Measurements from ENCODE around the gene ASXL1. TPM values are rescaled to one million over a fixed set of nuclear protein-coding genes. Genes with fewer than 3 reads are reported as not detected.
"Not testable (repeated sequence)": the region's sequence is repeated elsewhere in the genome, so short reads cannot be mapped to it uniquely, and the experiment has no call there.

ASXL1 gene
- total RNA-seq, 1 donor from 2014 or later, result 28.5 TPM

DNA sequence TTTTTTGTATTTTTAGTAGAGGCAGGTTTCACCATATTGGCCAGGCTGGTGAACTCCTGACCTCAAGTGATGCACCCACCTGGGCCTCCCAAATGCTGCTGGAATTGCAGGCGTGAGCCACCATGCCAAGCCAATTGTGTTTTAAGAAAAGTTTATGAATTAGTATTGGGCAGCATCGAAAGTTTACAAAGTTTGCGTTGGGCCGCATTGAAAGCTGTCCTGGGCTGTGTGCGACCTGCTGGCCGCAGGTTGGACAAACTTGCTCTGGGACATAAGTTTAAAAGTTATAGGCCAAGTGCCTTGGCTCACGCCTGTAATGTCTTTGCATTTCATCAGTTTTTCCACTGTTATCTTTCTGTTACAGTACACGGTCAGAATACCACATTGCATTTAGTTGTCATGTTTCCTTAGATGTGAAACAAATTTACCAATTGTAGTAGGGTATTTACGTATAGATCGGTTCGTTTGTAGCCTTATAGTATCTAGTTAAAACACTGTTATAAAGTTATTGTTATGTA is 39.5 kb downstream of the ASXL1 start:
- no peak for DNase-seq (ENCODE audit: low spot score)

DNA sequence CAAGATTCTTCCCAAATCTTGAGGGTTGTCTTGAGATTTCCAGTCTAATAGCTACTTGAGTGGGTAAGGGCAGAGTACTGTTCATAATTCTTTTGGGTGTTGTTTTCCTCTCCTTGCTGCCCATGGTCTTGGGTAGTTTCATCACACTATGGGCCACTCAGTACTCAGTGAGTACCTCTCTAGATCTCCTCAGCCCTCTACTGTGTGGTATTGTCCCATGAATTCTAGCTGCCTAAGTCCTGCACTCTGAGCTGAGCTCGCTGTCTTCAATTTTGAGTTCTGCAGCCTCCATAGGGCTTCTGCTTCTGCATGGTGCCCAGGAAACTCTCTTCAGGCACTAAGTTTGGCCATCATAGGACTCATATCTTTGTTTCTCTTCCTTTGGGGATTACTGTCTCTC is 42.3 kb downstream of the ASXL1 start:
- ATAC-seq (no peak), DNase-seq (ENCODE audit: low spot score) (no peak)

More for the DNA sequence above, 39.5 kb downstream of the ASXL1 start:
- no peak for ATAC-seq

DNA sequence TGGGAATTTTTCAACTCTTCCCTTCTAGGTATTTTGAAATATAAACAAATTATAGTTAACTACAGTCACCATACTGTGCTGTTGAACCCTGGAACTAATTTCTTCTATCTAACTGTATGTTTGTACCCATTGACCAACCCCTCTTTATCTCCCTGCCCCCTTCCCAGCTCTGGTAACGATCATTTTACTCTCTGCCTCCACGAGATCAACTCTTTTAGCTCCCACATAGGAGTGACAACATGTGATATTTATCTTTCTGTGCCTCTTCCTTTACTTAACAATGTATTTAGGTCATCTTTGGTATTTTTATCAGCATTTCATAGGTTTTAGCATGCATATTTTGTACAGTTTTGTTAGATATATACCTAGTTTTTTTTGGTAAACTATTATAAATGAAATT is 45.9 kb downstream of the ASXL1 start:
- DNase-seq (ENCODE audit: low spot score) (no peak), ATAC-seq (no peak)

DNA sequence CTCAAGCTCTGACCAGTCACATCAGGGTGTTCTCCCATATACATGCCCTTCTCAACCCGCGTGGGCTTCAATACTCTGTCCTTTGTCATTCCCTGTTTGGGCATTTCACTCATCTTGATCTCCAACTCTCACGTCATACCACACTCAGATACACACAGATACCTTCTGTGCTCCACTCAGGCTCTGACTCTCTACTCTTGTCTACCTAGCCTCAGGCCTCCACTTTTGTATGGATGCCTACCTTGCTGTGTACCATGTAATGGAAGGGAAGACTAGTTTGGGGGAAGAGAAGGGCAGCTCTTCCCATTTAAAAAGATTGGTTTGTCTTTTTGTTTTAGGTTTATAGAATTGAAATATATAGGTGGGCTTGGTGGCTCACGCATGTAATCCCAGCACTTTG is 48.6 kb downstream of the ASXL1 start:
- ATAC-seq (no peak), DNase-seq (ENCODE audit: low spot score) (no peak)

DNA sequence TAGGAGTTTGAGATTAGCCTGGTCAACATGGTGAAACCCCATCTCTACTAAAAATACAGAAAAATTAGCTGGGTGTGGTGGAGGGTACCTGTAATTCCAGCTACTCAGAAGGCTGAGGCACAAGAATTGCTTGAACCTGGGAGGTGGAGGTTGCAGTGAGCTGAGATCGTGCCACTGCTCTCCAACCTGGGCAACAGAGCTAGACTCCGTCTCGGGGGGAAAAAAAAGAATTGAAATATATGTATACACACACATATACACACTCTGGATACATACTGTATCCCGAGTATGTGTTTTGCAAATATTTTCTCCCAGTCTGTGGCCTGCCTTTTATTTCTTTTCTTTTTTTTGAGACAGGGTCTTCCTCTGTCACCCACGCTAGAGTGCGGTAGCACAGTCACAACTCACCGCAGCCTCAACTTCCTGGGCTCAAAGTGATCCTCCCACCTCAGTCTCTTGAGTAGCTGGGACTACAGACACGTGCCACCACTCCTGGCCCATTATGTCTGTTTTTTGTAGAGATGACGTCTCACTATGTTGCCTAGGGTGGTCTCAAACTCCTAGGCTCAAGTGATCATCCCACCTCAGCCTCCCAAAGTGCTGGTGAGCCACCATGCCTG is 49.1 kb downstream of the ASXL1 start:
- ATAC-seq; DNase-seq (ENCODE audit: low spot score): not testable (repeated sequence)

DNA sequence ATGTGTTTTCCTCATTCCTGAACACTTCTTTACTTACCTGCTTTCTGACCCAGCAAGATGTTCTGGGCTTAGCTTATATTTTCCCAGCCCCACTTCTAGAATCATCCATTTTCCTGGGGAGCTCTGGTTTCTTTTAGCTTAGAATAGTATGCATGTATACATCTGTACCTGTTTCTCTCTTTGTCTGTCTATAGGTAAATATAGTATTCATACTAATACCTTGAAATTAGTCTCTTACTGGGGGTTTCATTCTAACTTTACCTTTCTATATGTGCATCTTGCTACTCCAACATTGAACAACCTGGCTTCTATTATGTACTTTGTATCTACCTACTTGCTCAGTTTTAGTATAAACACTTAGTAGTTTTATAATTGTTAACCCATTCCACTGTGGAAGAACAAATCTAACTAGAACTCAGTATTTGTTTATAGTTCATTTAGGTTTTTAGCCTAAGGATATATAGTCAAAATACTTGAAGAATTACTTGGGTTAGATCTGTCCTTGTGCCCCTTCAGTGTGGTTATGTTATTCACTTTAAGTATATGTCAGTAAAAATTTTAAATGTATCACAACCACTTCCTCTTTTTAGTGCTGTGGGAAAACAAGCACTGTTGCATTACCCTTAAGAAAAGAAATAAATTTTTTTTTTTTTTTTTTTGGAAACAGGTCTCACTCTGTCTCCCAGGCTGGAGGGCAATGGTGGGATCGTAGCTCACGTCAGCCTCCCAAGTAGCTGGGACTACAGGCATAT is 54.0 kb downstream of the ASXL1 start:
- no peak for ATAC-seq
- no peak for DNase-seq (ENCODE audit: low spot score)

DNA sequence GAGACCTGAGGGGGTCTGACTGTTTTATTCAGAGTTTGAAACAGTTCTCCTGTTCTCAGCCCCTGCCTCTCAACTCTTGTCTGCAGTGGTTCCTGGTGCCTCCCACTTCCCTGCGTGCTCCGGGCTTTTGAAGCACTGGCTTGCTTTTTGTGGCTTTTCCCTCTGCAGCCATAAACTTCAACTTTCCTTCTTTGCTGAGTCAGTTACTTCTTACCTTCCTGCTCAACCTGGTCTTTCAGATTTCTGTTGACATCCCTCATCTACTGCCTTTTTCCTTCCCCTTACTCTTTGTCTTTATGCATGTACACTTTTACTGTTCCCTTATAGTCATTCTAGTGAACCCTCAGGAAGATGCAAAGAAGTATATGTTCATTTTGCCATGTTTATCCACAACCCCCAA is 57.4 kb downstream of the ASXL1 start:
- no peak for DNase-seq (ENCODE audit: low spot score)
- no peak for ATAC-seq

DNA sequence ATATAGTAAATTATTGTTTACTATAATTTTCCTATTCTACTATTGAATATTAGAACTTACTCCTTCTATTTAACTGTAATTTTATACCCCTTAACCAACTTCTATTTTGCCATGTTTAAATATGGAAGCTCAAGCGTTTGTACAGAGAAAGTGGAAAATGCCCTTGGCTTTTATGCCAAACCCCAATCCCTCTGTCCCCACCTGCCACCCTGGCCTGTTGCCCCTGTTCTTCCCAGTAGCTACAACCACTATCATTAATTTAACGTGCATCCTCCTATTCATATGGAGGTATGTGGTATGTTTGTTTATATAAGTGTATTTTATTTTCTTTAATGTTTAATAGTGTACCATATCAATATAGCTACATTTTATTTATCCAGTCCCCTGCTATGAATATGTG is 58.1 kb downstream of the ASXL1 start:
- ATAC-seq (no peak), DNase-seq (ENCODE audit: low spot score) (no peak)

DNA sequence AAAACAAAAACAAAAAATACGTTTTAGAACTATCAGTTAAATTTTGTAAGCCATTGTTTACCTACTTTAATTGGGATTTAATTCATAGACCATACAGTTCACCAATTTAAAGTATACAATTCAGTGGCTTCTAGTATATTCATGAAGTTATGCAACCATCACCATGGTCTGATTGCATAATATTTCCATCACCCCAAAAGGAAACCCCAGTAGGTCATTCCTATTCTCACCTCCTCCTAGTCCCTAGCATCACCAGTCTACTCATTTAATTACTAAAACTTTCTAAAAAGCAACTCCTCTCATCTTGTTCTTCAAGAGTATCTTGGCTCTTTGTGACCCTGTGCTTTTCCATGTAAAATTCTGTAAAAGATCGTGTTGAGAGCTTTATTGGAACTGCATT is 60.2 kb downstream of the ASXL1 start:
- DNase-seq (ENCODE audit: low spot score) (no peak), ATAC-seq (no peak)

DNA sequence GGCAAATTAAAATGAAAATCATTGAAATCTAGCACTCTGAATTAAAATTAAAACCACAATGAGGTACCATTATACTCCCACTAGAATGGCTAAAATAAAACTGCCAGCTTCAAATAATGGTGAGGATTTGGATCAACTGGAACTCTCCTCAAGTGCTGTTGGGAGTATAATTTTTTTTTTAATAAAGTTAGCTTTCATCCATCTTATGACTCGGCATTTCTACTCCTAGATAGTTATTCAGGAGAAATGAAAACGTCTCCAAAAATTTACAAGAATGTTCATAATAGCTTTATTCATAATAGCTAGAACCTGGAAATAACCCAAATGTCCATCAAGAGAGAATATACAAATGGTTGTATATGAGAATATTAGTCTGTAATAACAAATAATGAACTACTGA is 63.2 kb downstream of the ASXL1 start:
- ATAC-seq (no peak), DNase-seq (ENCODE audit: low spot score) (no peak)

DNA sequence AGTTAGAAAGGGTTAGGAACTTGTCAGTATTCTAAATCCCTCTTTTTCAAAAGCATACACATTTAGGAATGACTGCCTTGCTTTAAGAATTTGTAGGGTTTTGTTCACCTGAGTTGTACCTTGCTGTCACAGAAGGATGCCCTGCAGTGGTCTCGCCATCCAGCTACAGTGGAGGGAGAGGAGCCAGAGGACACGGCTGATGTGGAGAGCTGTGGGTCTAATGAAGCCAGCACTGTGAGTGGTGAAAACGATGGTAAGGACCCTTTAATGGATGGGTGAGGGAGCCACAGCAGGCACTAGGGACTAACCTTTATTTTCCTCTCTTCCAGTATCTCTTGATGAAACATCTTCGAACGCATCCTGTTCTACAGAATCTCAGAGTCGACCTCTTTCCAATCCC is 69.9 kb downstream of the ASXL1 start:
- no peak for DNase-seq (ENCODE audit: low spot score)
- ATAC-seq, result no peak

DNA sequence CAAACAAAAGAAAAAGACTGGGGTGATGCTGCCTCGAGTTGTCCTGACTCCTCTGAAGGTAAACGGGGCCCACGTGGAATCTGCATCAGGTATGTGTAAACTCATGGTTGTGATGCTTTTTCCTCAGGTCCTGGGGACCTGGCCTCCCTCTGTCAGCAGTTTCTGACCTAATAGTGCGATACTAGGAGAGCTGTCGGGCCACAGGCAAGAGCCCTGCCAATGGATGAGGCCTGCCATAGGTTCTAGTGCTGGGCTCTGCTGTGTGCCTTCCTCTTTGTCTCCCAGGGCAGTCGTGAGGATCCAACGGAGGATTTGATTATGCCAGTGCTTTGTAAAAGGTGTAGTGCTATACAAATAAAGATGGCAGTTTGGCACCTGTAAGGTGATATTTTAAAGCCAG is 71.2 kb downstream of the ASXL1 start:
- DNase-seq (ENCODE audit: low spot score), result no peak
- no peak for ATAC-seq

DNA sequence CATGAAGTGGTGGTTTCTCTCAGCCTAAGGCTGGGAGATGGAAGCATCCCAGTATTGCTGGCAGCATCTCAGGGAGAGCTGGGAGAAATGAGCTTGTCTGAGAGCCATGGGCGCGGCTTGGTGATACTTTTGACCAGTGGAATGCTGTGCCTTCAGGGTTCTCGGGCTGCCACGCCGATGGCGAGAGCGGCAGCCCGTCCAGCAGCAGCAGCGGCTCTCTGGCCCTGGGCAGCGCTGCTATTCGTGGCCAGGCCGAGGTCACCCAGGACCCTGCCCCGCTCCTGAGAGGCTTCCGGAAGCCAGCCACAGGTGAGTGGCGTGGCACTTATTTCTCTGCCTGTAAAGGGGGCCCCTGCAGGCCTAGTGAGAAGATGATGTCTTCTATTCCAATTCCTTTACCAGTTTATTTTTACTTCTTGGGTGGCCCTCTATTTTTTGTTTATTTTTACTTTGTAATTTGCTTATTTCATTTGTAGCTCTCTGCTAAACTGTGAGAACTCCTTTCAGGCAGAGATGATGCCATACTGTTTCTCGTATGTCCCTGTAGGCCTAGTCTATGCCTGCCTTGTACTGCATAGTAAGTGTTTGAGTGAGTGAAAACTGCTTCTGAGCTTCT is 71.7 kb downstream of the ASXL1 start:
- ATAC-seq, result no peak
- DNase-seq (ENCODE audit: low spot score), result no peak

DNA sequence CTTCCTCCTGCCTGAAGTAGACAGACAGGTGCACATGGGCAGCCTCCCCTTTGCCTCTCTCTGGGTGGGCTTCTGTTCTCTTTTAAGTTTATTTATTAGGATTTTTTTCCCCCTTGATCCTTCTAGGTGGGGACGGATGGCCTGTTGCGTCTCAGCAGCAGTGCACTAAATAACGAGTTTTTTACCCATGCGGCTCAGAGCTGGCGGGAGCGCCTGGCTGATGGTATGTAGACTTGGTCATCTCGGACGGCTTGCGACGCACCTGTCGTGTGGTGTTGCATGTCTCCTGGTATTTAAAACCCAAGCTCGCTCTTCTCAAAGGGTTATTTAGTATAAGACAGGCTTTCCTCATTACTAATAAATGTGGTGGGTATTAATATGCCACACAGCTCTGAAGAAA is 73.3 kb downstream of the ASXL1 start:
- no peak for ATAC-seq
- DNase-seq (ENCODE audit: low spot score), result no peak

DNA sequence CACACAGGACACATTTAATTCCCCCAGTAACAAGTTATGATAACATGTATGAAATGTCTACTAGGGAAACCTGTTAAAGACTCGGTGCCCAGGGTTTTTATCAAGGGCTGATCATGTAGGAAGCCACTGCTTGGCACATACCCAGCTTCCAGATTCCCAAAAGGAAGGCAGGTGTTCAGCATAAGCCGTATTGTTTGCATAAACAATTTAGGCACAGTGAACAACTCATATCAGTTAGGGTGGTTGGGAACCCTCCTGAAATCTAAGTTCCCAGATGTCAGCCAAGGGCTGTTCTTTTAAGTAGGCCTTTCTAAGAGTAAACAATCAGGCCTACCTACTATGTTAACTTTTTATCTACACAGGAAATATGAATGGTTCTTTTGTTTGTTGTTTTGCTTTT is 74.1 kb downstream of the ASXL1 start:
- ATAC-seq (no peak), DNase-seq (ENCODE audit: low spot score) (no peak)

DNA sequence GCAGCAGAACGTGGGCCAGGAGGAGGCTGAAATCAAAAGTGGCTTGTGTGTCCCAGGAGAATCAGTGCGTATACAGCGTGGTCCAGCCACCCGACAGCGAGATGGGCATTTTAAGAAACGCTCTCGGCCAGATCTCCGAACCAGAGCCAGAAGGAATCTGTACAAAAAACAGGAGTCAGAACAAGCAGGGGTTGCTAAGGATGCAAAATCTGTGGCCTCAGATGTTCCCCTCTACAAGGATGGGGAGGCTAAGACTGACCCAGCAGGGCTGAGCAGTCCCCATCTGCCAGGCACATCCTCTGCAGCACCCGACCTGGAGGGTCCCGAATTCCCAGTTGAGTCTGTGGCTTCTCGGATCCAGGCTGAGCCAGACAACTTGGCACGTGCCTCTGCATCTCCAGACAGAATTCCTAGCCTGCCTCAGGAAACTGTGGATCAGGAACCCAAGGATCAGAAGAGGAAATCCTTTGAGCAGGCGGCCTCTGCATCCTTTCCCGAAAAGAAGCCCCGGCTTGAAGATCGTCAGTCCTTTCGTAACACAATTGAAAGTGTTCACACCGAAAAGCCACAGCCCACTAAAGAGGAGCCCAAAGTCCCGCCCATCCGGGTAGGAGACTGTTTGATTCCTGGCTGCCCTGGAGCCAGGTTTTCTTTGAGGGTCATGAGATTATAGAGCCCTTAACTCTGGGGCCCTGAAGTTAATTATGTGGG is 75.3 kb downstream of the ASXL1 start:
- no peak for DNase-seq (ENCODE audit: low spot score)
- peak; percentile 25 for ATAC-seq

DNA sequence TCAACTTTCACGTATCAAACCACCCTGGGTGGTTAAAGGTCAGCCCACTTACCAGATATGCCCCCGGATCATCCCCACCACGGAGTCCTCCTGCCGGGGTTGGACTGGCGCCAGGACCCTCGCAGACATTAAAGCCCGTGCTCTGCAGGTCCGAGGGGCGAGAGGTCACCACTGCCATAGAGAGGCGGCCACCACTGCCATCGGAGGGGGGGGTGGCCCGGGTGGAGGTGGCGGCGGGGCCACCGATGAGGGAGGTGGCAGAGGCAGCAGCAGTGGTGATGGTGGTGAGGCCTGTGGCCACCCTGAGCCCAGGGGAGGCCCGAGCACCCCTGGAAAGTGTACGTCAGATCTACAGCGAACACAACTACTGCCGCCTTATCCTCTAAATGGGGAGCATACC is 76.3 kb downstream of the ASXL1 start:
- DNase-seq (ENCODE audit: low spot score) (no peak), ATAC-seq (no peak)

DNA sequence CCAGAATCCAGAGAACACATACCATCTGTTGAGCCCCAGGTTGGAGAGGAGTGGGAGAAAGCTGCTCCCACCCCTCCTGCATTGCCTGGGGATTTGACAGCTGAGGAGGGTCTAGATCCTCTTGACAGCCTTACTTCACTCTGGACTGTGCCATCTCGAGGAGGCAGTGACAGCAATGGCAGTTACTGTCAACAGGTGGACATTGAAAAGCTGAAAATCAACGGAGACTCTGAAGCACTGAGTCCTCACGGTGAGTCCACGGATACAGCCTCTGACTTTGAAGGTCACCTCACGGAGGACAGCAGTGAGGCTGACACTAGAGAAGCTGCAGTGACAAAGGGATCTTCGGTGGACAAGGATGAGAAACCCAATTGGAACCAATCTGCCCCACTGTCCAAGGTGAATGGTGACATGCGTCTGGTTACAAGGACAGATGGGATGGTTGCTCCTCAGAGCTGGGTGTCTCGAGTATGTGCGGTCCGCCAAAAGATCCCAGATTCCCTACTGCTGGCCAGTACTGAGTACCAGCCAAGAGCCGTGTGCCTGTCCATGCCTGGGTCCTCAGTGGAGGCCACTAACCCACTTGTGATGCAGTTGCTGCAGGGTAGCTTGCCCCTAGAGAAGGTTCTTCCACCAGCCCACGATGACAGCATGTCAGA is 77.4 kb downstream of the ASXL1 start:
- ATAC-seq, result no peak
- no peak for DNase-seq (ENCODE audit: low spot score)

DNA sequence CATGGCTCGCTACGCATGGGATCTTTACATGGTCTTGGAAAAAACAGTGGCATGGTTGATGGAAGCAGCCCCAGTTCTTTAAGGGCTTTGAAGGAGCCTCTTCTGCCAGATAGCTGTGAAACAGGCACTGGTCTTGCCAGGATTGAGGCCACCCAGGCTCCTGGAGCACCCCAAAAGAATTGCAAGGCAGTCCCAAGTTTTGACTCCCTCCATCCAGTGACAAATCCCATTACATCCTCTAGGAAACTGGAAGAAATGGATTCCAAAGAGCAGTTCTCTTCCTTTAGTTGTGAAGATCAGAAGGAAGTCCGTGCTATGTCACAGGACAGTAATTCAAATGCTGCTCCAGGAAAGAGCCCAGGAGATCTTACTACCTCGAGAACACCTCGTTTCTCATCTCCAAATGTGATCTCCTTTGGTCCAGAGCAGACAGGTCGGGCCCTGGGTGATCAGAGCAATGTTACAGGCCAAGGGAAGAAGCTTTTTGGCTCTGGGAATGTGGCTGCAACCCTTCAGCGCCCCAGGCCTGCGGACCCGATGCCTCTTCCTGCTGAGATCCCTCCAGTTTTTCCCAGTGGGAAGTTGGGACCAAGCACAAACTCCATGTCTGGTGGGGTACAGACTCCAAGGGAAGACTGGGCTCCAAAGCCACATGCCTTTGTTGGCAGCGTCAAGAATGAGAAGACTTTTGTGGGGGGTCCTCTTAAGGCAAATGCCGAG is 78.2 kb downstream of the ASXL1 start:
- ATAC-seq (no peak), DNase-seq (ENCODE audit: low spot score) (no peak)

DNA sequence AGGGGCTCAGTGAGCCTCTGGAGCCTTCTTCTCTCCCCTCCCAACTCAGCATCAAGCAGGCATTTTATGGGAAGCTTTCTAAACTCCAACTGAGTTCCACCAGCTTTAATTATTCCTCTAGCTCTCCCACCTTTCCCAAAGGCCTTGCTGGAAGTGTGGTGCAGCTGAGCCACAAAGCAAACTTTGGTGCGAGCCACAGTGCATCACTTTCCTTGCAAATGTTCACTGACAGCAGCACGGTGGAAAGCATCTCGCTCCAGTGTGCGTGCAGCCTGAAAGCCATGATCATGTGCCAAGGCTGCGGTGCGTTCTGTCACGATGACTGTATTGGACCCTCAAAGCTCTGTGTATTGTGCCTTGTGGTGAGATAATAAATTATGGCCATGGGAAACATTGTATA is 78.8 kb downstream of the ASXL1 start:
- ATAC-seq (no peak), DNase-seq (ENCODE audit: low spot score) (no peak)

Measured in left lobe of liver (tissue), 2 donors.